ENCODE results near the gene G6PC2. TPM values are rescaled to one million over a fixed set of nuclear protein-coding genes. Genes with fewer than 3 reads are reported as not detected.

G6PC2 gene
- total RNA-seq, 1 donor from 2014 or later: not detected

DNA sequence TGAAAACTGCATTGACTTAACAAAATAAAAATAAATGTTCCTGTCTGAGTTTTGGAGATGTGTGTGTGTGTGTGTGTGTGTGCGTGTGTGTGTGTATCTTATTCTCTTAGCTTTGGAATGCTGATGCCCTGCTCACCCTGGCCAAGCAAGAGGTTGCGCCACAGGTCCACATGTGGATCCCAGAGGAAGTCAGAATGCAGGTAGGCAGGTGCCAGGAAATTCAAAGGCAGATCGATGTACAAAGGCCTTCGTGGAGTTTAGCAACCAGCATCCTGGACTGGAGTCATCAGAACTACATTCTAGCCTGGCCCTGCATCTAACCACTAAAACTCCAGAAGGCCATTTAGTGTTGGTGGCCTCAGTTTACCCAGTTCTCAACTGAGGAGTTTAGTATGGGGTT is 12.4 kb downstream of the G6PC2 start:
- Mint-ChIP-seq H3K4me3 (ENCODE audit: unreplicated experiment) (no peak overlapping the region), H3K4me1 (ENCODE audit: low read depth, unreplicated experiment) (no peaks in the 10 kb centered on the region), H3K27me3 (ENCODE audit: low read depth, unreplicated experiment) (peaks cover 11% of the 10 kb centered on the region), H3K9me3 (ENCODE audit: unreplicated experiment) (peaks cover 5% of the 10 kb centered on the region), H3K36me3 (ENCODE audit: low read depth, unreplicated experiment) (no peaks in the 10 kb centered on the region), H3K27ac (ENCODE audit: unreplicated experiment) (no peak overlapping the region)
- Histone ChIP-seq H3K9me3 (ENCODE audit: insufficient read depth, low read depth, low read length) (no peaks in the 10 kb centered on the region), H3K4me2 (ENCODE audit: low read length) (peak overlapping the region; percentile 92), H3K4me3 (ENCODE audit: insufficient read depth, low read depth, low read length) (no peak overlapping the region), H3K79me2 (ENCODE audit: insufficient read depth, low read length) (no peaks in the 10 kb centered on the region), H3K9ac (ENCODE audit: low read length) (no peak overlapping the region), H4K20me1 (ENCODE audit: insufficient read depth, low read length) (no peaks in the 10 kb centered on the region), H3K27ac (ENCODE audit: low read depth, low read length) (no peak overlapping the region), H3K27me3 (ENCODE audit: insufficient read depth, low read length) (peaks cover 5% of the 10 kb centered on the region), H3K4me1 (ENCODE audit: insufficient read depth, low read length) (no peaks in the 10 kb centered on the region), H2AFZ (ENCODE audit: low read depth, low read length) (no peak overlapping the region), H3K36me3 (ENCODE audit: insufficient read depth, low read length) (no peaks in the 10 kb centered on the region)
- TF ChIP-seq EZH2 (IDR thresholded peaks at IDR 0.05; ENCODE audit: insufficient read depth, low read length): no peak
- TF ChIP-seq, protein P1, sequence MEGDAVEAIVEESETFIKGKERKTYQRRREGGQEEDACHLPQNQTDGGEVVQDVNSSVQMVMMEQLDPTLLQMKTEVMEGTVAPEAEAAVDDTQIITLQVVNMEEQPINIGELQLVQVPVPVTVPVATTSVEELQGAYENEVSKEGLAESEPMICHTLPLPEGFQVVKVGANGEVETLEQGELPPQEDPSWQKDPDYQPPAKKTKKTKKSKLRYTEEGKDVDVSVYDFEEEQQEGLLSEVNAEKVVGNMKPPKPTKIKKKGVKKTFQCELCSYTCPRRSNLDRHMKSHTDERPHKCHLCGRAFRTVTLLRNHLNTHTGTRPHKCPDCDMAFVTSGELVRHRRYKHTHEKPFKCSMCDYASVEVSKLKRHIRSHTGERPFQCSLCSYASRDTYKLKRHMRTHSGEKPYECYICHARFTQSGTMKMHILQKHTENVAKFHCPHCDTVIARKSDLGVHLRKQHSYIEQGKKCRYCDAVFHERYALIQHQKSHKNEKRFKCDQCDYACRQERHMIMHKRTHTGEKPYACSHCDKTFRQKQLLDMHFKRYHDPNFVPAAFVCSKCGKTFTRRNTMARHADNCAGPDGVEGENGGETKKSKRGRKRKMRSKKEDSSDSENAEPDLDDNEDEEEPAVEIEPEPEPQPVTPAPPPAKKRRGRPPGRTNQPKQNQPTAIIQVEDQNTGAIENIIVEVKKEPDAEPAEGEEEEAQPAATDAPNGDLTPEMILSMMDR (IDR thresholded peaks at IDR 0.05; ENCODE audit: insufficient read depth, low read depth, low read length): no peak
- FAIRE-seq: no peak
- no peak for DNase-seq (ENCODE audit: low read depth)

DNA sequence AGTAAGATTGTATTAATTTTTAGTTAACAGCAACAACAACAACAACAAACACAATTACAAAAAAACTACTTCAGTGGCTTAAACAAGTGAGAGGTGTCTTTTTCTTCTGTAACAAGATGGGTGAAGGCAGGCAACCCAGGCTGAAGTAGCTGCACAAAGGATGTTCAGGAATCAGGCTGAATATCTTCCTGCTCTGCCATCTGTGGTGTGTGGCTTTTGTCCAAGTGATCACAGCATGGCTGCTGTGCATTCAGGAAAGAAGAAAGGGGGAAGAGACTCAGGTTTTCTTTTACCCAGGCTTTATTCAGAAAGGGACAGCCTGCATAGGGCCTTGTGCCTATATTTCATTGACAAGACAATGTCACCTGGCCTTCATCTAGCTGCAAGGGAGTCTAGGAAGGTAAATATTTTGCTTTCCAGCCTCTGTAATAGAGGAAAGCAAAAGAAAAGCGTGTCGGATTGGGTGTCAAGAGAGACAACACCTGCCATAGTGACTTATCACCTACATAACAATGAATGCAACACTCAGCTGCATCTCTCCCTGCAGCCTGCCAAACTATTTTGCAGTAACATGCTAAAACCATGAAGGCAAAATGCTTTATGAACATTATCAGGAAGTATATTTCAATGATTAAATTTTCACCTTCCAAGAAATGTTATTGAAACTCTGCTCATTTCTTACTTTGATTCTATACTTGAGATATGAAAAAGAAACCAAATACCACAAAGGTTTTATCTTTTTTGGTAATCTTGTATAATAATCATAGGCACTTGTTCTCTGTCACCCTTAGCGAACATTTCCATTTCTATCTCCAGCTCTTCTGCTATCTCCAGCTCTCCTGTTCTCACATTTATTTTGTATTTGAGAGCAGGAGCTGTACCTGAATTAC is 14.6 kb downstream of the G6PC2 start:
- no peaks in the 10 kb centered on the region for H3K4me1 ChIP-seq (ENCODE audit: insufficient read depth, low read length)
- H3K36me3 ChIP-seq (ENCODE audit: insufficient read depth, low read length): no peaks in the 10 kb centered on the region
- no peaks in the 10 kb centered on the region for H4K20me1 ChIP-seq (ENCODE audit: insufficient read depth, low read length)
- peaks cover 2% of the 10 kb centered on the region for H3K27me3 ChIP-seq (ENCODE audit: insufficient read depth, low read length)
- no peak for FAIRE-seq
- H3K27ac Mint-ChIP-seq (ENCODE audit: unreplicated experiment): no peak overlapping the region
- DNase-seq (ENCODE audit: low read depth): no peak
- TF ChIP-seq, protein P1 (IDR thresholded peaks at IDR 0.05; ENCODE audit: insufficient read depth, low read depth, low read length): no peak
- no peak for TF ChIP-seq EZH2 (IDR thresholded peaks at IDR 0.05; ENCODE audit: insufficient read depth, low read length)
- peaks cover 5% of the 10 kb centered on the region for H3K9me3 Mint-ChIP-seq (ENCODE audit: unreplicated experiment)
- H2AFZ ChIP-seq (ENCODE audit: low read depth, low read length): no peak overlapping the region
- no peak overlapping the region for H3K4me3 Mint-ChIP-seq (ENCODE audit: unreplicated experiment)
- no peak overlapping the region for H3K27ac ChIP-seq (ENCODE audit: low read depth, low read length)
- no peaks in the 10 kb centered on the region for H3K4me1 Mint-ChIP-seq (ENCODE audit: low read depth, unreplicated experiment)
- H3K4me3 ChIP-seq (ENCODE audit: insufficient read depth, low read depth, low read length): no peak overlapping the region
- no peaks in the 10 kb centered on the region for H3K9me3 ChIP-seq (ENCODE audit: insufficient read depth, low read depth, low read length)
- H3K27me3 Mint-ChIP-seq (ENCODE audit: low read depth, unreplicated experiment): peaks cover 11% of the 10 kb centered on the region
- H3K9ac ChIP-seq (ENCODE audit: low read length): no peak overlapping the region
- no peaks in the 10 kb centered on the region for H3K79me2 ChIP-seq (ENCODE audit: insufficient read depth, low read length)
- H3K4me2 ChIP-seq (ENCODE audit: low read length): no peak overlapping the region
- H3K36me3 Mint-ChIP-seq (ENCODE audit: low read depth, unreplicated experiment): no peaks in the 10 kb centered on the region

DNA sequence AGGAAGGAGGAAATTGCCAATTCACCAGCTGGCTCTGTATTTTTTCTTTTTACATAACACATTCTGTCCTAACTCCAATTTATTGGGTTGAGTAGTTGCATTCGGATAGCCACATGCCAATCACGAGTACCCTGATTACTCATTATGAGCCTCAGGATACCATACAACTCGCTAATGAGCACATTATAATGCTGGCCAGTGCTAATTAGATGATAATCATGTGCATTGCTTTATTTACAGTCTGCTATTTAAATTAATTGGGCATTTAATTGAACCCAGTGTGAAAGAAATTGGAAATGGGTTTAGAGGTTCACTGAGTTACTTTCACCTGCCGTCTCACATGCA is 15.2 kb downstream of the G6PC2 start:
- H3K27me3 Mint-ChIP-seq (ENCODE audit: low read depth, unreplicated experiment): peaks cover 11% of the 10 kb centered on the region
- no peak for TF ChIP-seq EZH2 (IDR thresholded peaks at IDR 0.05; ENCODE audit: insufficient read depth, low read length)
- TF ChIP-seq, protein P1 (IDR thresholded peaks at IDR 0.05; ENCODE audit: insufficient read depth, low read depth, low read length): no peak
- no peaks in the 10 kb centered on the region for H3K36me3 ChIP-seq (ENCODE audit: insufficient read depth, low read length)
- no peaks in the 10 kb centered on the region for H3K36me3 Mint-ChIP-seq (ENCODE audit: low read depth, unreplicated experiment)
- H3K9me3 Mint-ChIP-seq (ENCODE audit: unreplicated experiment): peaks cover 5% of the 10 kb centered on the region
- H3K27ac ChIP-seq (ENCODE audit: low read depth, low read length): no peak overlapping the region
- H3K4me3 ChIP-seq (ENCODE audit: insufficient read depth, low read depth, low read length): no peak overlapping the region
- no peak overlapping the region for H3K4me3 Mint-ChIP-seq (ENCODE audit: unreplicated experiment)
- no peaks in the 10 kb centered on the region for H3K79me2 ChIP-seq (ENCODE audit: insufficient read depth, low read length)
- H3K9ac ChIP-seq (ENCODE audit: low read length): no peak overlapping the region
- no peak overlapping the region for H3K27ac Mint-ChIP-seq (ENCODE audit: unreplicated experiment)
- H4K20me1 ChIP-seq (ENCODE audit: insufficient read depth, low read length): no peaks in the 10 kb centered on the region
- FAIRE-seq: no peak
- no peak overlapping the region for H3K4me2 ChIP-seq (ENCODE audit: low read length)
- H3K4me1 Mint-ChIP-seq (ENCODE audit: low read depth, unreplicated experiment): no peaks in the 10 kb centered on the region
- no peak for DNase-seq (ENCODE audit: low read depth)
- H2AFZ ChIP-seq (ENCODE audit: low read depth, low read length): no peak overlapping the region
- H3K9me3 ChIP-seq (ENCODE audit: insufficient read depth, low read depth, low read length): no peaks in the 10 kb centered on the region
- H3K4me1 ChIP-seq (ENCODE audit: insufficient read depth, low read length): no peaks in the 10 kb centered on the region
- H3K27me3 ChIP-seq (ENCODE audit: insufficient read depth, low read length): peaks cover 2% of the 10 kb centered on the region

Measured in astrocyte (in vitro differentiated cells and primary cell).